Measurements from ENCODE around the gene PELI2. TPM values are rescaled to one million over a fixed set of nuclear protein-coding genes. Genes with fewer than 3 reads are reported as not detected.

The PELI2 gene
- total and polyA plus RNA-seq, 11 donors: 0.80 to 5.2 (median 3.3) TPM

DNA sequence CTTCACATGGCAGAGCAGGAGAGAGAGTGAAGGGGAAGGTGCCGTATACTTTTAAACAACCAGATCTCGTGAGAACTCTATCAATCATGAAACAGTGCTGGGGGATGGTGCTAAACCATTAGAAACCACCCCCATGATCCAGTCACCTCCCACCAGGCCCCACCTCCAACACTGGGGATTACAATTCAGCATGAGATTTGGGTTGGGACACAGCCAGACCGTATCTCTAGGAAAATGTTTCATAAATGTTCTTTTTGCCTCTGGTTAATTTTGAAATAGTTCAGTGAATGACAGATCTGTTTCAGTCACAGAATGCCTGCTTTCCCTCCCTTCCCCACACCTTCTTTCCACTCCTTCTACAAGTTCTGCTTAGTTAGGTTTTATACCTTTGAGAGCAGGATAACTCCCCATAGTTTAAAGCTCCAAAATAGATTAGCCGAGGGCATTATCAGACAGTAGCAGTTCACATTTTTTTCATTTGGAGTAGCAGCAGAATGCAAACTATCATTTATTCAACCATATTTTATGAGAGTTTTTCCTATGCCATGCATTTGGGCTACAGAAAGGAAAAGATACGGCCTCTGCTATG, 27.1 kb downstream of the PELI2 start:
- no peak overlapping the region for H3K4me3 ChIP-seq
- WGBS, 4 donors: 71 to 80% (median 74%) methylated on average over 5 of the region's 5 CpGs
- DNase-seq (no peak), ATAC-seq (no peak)
- H3K4me1 ChIP-seq: peaks cover 0 to 24% (median 3%) of the 10 kb centered on the region in 12 donors
- intact Hi-C loops (cut with DNase I): no loop called here
- no peaks in the 10 kb centered on the region for H3K9me3 ChIP-seq
- H3K27ac ChIP-seq: no peak overlapping the region
- no peaks in the 10 kb centered on the region for H3K27me3 ChIP-seq
- H3K36me3 ChIP-seq: no peaks in the 10 kb centered on the region
- no peak for TF ChIP-seq POLR2A (IDR thresholded peaks at IDR 0.05)
- TF ChIP-seq, protein P1, sequence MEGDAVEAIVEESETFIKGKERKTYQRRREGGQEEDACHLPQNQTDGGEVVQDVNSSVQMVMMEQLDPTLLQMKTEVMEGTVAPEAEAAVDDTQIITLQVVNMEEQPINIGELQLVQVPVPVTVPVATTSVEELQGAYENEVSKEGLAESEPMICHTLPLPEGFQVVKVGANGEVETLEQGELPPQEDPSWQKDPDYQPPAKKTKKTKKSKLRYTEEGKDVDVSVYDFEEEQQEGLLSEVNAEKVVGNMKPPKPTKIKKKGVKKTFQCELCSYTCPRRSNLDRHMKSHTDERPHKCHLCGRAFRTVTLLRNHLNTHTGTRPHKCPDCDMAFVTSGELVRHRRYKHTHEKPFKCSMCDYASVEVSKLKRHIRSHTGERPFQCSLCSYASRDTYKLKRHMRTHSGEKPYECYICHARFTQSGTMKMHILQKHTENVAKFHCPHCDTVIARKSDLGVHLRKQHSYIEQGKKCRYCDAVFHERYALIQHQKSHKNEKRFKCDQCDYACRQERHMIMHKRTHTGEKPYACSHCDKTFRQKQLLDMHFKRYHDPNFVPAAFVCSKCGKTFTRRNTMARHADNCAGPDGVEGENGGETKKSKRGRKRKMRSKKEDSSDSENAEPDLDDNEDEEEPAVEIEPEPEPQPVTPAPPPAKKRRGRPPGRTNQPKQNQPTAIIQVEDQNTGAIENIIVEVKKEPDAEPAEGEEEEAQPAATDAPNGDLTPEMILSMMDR (IDR thresholded peaks at IDR 0.05): no peak

- no peak for TF ChIP-seq POLR2A (IDR thresholded peaks at IDR 0.05)
- TF ChIP-seq, protein P1 (IDR thresholded peaks at IDR 0.05): no peak
- no peaks in the 10 kb centered on the region for H3K36me3 ChIP-seq
- H3K4me1 ChIP-seq: peaks cover 0 to 24% (median 3%) of the 10 kb centered on the region in 12 donors
- DNase-seq (no peak), ATAC-seq (no peak)
- WGBS, 4 donors: 93 to 96% (median 94%) methylated on average over 3 of the region's 3 CpGs
- H3K4me3 ChIP-seq: no peak overlapping the region
- intact Hi-C loops (cut with DNase I): no loop called here
- no peak overlapping the region for H3K27ac ChIP-seq
- H3K9me3 ChIP-seq: no peaks in the 10 kb centered on the region
- no peaks in the 10 kb centered on the region for H3K27me3 ChIP-seq
These were observed 27.8 kb downstream of the PELI2 start for GRCh38 chr14:56145965-56146364.

DNA sequence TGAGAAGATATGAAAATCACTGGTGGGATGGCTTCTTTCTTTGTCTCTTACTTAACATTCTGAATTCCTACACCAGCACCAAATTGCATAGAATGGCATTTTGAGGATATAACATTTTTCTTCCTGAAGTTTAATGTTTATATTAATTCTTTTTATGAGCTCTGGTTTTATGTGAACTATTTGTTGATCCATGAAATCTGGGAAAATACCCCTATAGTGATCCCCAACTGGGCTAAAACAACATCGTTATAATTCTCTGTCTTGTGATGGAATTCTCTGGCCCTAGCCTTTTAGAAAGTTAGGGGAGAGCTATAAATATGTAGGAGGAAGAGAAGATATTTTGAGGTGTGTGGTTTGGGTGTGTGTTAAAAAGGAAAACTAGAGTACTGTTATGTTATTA, 29.2 kb downstream of the PELI2 start:
- Histone ChIP-seq H3K36me3 (no peaks in the 10 kb centered on the region), H3K27ac (no peak overlapping the region), H3K27me3 (no peaks in the 10 kb centered on the region), H3K4me3 (no peak overlapping the region), H3K4me1 (peaks cover 0 to 24% (median 3%) of the 10 kb centered on the region in 12 donors), H3K9me3 (no peaks in the 10 kb centered on the region)
- intact Hi-C loops (cut with DNase I): no loop called here
- no peak for DNase-seq
- no peak for ATAC-seq
- 80 to 88% (median 81%) methylated on average over 1 of the region's 1 CpG for WGBS, 4 donors
- TF ChIP-seq POLR2A (IDR thresholded peaks at IDR 0.05): no peak

DNA sequence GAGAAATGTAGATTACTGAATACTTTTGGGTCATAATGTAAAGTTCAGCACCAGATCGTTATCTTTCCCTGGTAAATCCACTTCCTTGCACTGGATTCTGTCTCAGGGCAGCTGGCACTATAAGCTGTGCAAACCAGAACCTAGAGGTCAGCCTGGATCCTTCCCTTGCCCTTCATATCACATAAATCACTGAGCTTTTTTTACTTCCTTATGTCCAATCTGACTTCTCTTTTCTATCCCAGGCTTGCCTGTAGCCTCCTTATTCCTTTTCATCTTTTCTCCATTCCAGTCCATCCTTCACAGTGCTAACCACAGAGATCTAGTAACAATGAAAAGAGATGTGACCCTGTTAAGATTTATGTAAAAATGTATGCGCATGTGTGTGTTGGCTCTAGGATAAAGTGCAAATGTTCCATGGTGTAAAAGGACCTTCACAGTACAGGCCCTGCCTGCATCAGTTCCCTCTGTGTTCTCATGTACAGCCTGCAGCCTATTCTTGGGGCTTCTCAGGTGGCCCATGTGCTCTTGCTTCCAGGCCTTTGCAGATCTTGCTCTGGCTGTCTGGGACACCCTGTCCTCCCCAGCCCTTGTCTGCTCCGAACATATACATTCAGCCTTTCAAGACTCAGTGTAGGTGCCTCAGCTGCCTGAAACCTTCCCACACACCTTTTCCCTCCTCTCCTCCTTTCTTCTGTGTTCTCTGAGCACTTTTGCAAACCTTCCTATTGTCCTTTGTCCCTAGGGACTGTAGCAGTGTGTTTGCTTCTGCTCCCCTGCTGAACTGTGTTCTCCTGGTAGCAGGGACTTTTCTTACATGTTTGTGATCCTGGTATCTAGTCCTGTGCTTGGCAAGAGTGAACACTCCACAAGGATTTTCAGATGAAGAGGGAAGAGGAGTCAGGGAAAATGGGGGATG, 30.0 kb downstream of the PELI2 start:
- intact Hi-C loops (cut with DNase I): no loop called here
- Histone ChIP-seq H3K9me3 (no peaks in the 10 kb centered on the region), H3K36me3 (no peaks in the 10 kb centered on the region), H3K27ac (no peak overlapping the region), H3K4me1 (peaks cover 0 to 24% (median 3%) of the 10 kb centered on the region in 12 donors), H3K27me3 (no peaks in the 10 kb centered on the region), H3K4me3 (no peak overlapping the region)
- TF ChIP-seq POLR2A (IDR thresholded peaks at IDR 0.05): no peak
- TF ChIP-seq, protein P1 (IDR thresholded peaks at IDR 0.05): no peak
- no peak for DNase-seq
- WGBS, 4 donors: 79 to 86% (median 83%) methylated on average over 3 of the region's 3 CpGs
- ATAC-seq: no peak
